HL-60 (cell line): ENCODE data around the gene DIDO1.
A peak's percentile ranks its signal among the peaks of the same experiment; 100 is the strongest.

Experiments used
- DNase-seq, 2 experiments: peaks; one replicate each; pipeline ENCODE4 v3.0.0-alpha.2; 2010 to 2020; ENCODE audit warnings: low read depth in 1 of 2, low spot score in 1 of 2
- H3K27ac ChIP-seq: fragments of 250-450 bp; sonication (Bioruptor Pico); replicated peaks from 2 replicates; pipeline ENCODE4 v1.5.1; 2020; ENCODE audit warnings: mild to moderate bottlenecking, moderate library complexity
- H3K27me3 ChIP-seq: fragments of 250-450 bp; sonication (Bioruptor Pico); 2 replicates; pipeline ENCODE4 v1.5.1; 2021; ENCODE audit warnings: mild to moderate bottlenecking, moderate library complexity; ENCODE audit not compliant: insufficient read depth, poor library complexity, severe bottlenecking
- H3K4me3 ChIP-seq: replicated peaks from 2 replicates; pipeline ENCODE4 v1.5.1; 2011; ENCODE audit warnings: mild to moderate bottlenecking, control low read depth, low read length; ENCODE audit not compliant: insufficient read depth
- CTCF ChIP-seq: IDR thresholded peaks from one replicate; pipeline ENCODE4 v1.5.1; 2011; ENCODE audit warnings: low read length, control low read depth, inconsistent platforms; ENCODE audit not compliant: insufficient read depth
- GABPA ChIP-seq: IDR thresholded peaks from 2 replicates; pipeline ENCODE4 v1.6.1; 2012; ENCODE audit warnings: low read depth
- POLR2AphosphoS5 ChIP-seq: IDR thresholded peaks from 2 replicates; pipeline ENCODE4 v1.6.1; 2012; ENCODE audit warnings: low read depth
- REST ChIP-seq: IDR thresholded peaks from 2 replicates; pipeline ENCODE4 v1.6.1; 2012; ENCODE audit warnings: low read depth; ENCODE audit not compliant: insufficient replicate concordance
- SPI1 ChIP-seq: IDR thresholded peaks from 2 replicates; pipeline ENCODE4 v1.6.1; 2012; ENCODE audit warnings: low read depth, mild to moderate bottlenecking, borderline replicate concordance

The DIDO1 gene

GRCh38 chr20:62967628-62968351 is 41.5 kb upstream of the DIDO1 start:
- Histone ChIP-seq H3K4me3 (no peak overlapping the region), H3K27ac (no peak overlapping the region), H3K27me3 (peaks cover 7% of the 10 kb centered on the region)
- DNase-seq: no peak
- TF ChIP-seq POLR2AphosphoS5: peak; percentile 42; the same call in 1 of the 2 replicates
- TF ChIP-seq REST: no peak

GRCh38 chr20:62967149-62967501 is 40.8 kb upstream of the DIDO1 start:
- no peak overlapping the region for H3K27ac ChIP-seq
- no peak for DNase-seq
- TF ChIP-seq POLR2AphosphoS5 (no peak), CTCF (no peak), GABPA (no peak), SPI1 (no peak), REST (no peak)
- H3K27me3 ChIP-seq: peaks cover 3% of the 10 kb centered on the region
- H3K4me3 ChIP-seq: no peak overlapping the region

DNA sequence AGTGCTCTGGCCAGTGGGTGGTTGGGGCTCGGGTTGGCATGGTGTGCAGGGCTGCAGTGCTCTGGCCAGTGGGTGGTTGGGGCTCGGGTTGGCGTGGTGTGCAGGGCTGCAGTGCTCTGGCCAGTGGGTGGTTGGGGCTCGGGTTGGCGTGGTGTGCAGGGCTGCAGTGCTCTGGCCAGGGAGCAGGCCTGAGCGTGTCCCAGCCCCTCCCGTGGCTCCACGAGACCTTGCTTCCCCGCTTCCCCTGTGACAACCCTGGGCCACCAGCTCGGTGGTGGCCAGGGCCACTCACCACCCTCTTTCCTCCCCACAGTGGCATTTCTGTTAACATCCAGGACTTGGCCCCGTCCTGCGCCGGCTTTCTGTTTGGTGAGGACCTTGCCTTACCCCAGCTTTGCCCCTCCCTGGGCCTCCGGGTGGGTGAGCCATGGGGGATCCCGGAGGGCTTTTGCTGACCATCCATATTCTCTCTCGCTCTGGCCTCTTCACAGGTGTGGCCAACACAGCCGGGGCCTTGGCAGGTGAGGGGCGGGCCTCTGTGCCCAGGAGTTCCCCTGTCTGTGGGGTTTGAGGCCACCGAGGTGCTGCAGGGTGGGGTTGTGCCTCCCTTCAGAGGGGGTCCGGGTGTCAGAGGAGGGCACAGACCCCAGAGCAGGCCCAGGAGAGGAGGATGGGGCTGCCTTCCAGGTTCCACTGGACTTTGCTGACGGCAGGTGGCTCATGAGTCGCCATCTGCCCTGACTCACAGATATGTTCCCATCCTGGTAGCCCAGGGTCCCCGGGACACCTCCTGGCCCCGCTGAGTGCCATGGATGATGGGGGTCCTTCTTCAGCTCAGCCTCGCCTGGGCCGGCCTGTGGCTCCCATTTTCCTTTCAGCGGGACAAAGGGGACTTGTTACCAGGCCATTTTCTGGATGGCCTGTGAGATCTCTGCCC is 40.2 kb upstream of the DIDO1 start:
- H3K4me3 ChIP-seq: no peak overlapping the region
- no peak for DNase-seq
- H3K27me3 ChIP-seq: peaks cover 3% of the 10 kb centered on the region
- H3K27ac ChIP-seq: no peak overlapping the region
- TF ChIP-seq REST (no peak), CTCF (no peak), POLR2AphosphoS5 (no peak; the same call in 1 of the 2 replicates)
